PC-3 (cell line): ENCODE results near the gene FTO. TPM values are rescaled to one million over a fixed set of nuclear protein-coding genes. Genes with fewer than 3 reads are reported as not detected.

ENCODE experiments used
- ATAC-seq: fragments of 200-7000 bp; cut with Tn5 transposase; 2 replicates; pipeline ENCODE4 v1.9.1; 2020; ENCODE audit warnings: mild to moderate bottlenecking, moderate library complexity
- BruUV-seq: library from RNA; stranded (reverse); fragments of 400-500 nt; replicated peaks from 2 replicates; lab custom pipeline; 2021; lab: Mats Ljungman, UMichigan
- CTCF ChIA-PET: fragments of 300-600 bp; sonication (Branson Sonifier 250); formaldehyde crosslinking; loops from one replicate; lab custom pipeline; 2022; ENCODE audit warnings: antibody characterized with exemption; lab: Charles Lee
- POLR2A ChIA-PET: fragments of 300-600 bp; sonication (Branson Sonifier 250); formaldehyde crosslinking; loops from one replicate; lab custom pipeline; 2022; ENCODE audit warnings: antibody characterized with exemption; ENCODE audit not compliant: unreplicated experiment; lab: Charles Lee
- DNase-seq: peaks from one replicate; pipeline ENCODE4 v3.0.0-alpha.2; 2015
- H2AFZ ChIP-seq: fragments of 300-600 bp; sonication (generic); 2 replicates; pipeline ENCODE4 v1.6.0; 2016; ENCODE audit warnings: antibody characterized with exemption, low read length
- H3F3A ChIP-seq: fragments of 300-600 bp; sonication (generic); one replicate; pipeline ENCODE4 v1.6.0; 2017; ENCODE audit warnings: antibody characterized with exemption, low read length, control low read depth, mild to moderate bottlenecking; ENCODE audit not compliant: unreplicated experiment
- H3K27ac ChIP-seq: fragments of 300-600 bp; sonication (generic); 2 replicates; pipeline ENCODE4 v1.5.1; 2016; ENCODE audit warnings: mild to moderate bottlenecking, low read length
- H3K27me3 ChIP-seq: fragments of 300-600 bp; sonication (generic); 2 replicates; pipeline ENCODE4 v1.6.1; 2016; ENCODE audit warnings: low read length, mixed read lengths
- H3K36me3 ChIP-seq: fragments of 300-600 bp; sonication (generic); 2 replicates; pipeline ENCODE4 v1.6.1; 2016; ENCODE audit warnings: low read depth, mixed run types, low read length, mixed read lengths
- H3K4me1 ChIP-seq: fragments of 300-600 bp; sonication (generic); 2 replicates; pipeline ENCODE4 v1.5.1; 2016; ENCODE audit warnings: low read length; ENCODE audit not compliant: insufficient read depth
- H3K4me2 ChIP-seq: fragments of 300-600 bp; sonication (generic); 2 replicates; pipeline ENCODE4 v1.6.0; 2016; ENCODE audit warnings: low read length
- H3K4me3 ChIP-seq: fragments of 300-600 bp; sonication (generic); 2 replicates; pipeline ENCODE4 v1.5.1; 2016; ENCODE audit warnings: mild to moderate bottlenecking, low read length, mixed read lengths
- H3K79me2 ChIP-seq: fragments of 300-600 bp; sonication (generic); 2 replicates; pipeline ENCODE4 v1.6.1; 2017; ENCODE audit warnings: low read length, mixed read lengths
- H3K9ac ChIP-seq: fragments of 300-600 bp; sonication (generic); 2 replicates; pipeline ENCODE4 v1.6.0; 2016; ENCODE audit warnings: mild to moderate bottlenecking, low read length
- H3K9me2 ChIP-seq: fragments of 300-600 bp; sonication (generic); replicated peaks from 2 replicates; pipeline ENCODE4 v1.6.1; 2016; ENCODE audit warnings: mixed run types, low read length, mixed read lengths
- H3K9me3 ChIP-seq: fragments of 300-600 bp; sonication (generic); 2 replicates; pipeline ENCODE4 v1.6.1; 2016; ENCODE audit warnings: low read length, mixed read lengths
- H4K20me1 ChIP-seq: fragments of 300-600 bp; sonication (generic); 2 replicates; pipeline ENCODE4 v1.6.1; 2016; ENCODE audit warnings: low read length, mixed read lengths
- CTCF ChIP-seq: fragments of 300-600 bp; sonication (generic); conservative IDR thresholded peaks from 2 replicates; pipeline ENCODE4 v1.5.1; 2017; ENCODE audit warnings: antibody characterized with exemption, low read depth, mild to moderate bottlenecking, low read length
- EZH2 ChIP-seq: fragments of 300-600 bp; sonication (generic); IDR thresholded peaks from one replicate; pipeline ENCODE4 v1.6.1; 2017; ENCODE audit warnings: antibody characterized with exemption, mild to moderate bottlenecking, low read length; ENCODE audit not compliant: unreplicated experiment
- EZH2phosphoT487 ChIP-seq: fragments of 300-600 bp; sonication (generic); IDR thresholded peaks from 2 replicates; pipeline ENCODE4 v1.6.1; 2018; ENCODE audit warnings: mild to moderate bottlenecking, antibody characterized with exemption, low read length, borderline replicate concordance
- intact Hi-C: fragments of 100-400 bp; cut with micrococcal nuclease; formaldehyde crosslinking; loops from 2 replicates; pipeline ENCODE4 v1.9.0; 2023
- total RNA-seq: library from RNA; depleted of rRNA; stranded (reverse); fragments of >200 nt; gene quantifications from 2 replicates; pipeline ENCODE4 v1.2.3, GENCODE V29; 2014

The FTO gene
- total RNA-seq, 1 experiment from 2014 or later = 27.0 TPM

DNA sequence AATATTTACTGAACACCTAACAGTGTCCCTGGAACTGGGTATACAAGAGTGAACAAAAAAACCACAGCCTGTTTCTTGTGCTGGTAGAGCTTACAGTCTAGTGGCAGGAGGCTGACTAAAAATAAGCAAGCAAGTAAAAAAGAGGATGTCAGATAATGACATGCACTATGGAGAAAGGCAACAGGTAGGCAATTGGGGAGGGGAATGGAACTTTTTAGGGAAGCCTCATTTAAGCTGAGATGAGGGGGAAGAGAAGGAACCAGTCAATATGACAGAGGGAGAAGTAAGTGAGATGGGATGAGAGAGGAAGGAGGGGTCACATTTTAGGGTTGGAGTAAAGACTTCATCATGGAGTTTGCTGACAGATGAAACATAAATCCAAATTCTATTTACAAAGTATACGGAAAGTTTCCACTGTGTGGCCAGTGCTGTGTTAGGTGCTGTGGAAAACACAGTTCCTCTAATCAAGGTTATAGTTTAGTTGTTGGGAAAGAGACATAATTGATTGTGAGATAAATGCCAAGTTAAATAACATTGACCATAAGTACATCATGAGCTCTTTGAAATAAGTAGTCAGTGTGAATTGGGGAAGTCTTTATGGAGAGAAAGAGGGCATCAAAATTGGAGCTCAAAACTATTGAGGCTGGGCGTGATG lies 251.4 kb downstream of the FTO start:
- Histone ChIP-seq H3K9me2 (no peaks in the 10 kb centered on the region), H3F3A (no peaks in the 10 kb centered on the region), H3K27ac (no peak overlapping the region), H3K79me2 (no peaks in the 10 kb centered on the region), H3K9me3 (no peaks in the 10 kb centered on the region), H4K20me1 (no peaks in the 10 kb centered on the region), H2AFZ (no peak overlapping the region), H3K9ac (no peak overlapping the region), H3K4me1 (no peaks in the 10 kb centered on the region), H3K4me2 (no peak overlapping the region), H3K36me3 (no peaks in the 10 kb centered on the region), H3K4me3 (no peak overlapping the region), H3K27me3 (no peaks in the 10 kb centered on the region)
- no TSS peak for BruUV-seq
- ATAC-seq = no peak
- TF ChIP-seq CTCF (no peak), EZH2phosphoT487 (no peak), EZH2 (no peak)
- POLR2A ChIA-PET = no interaction called here
- intact Hi-C loops = no loop called here
- no peak for DNase-seq
- CTCF ChIA-PET = no interaction called here

- no peak overlapping the region for H3K9ac ChIP-seq
- H3K27ac ChIP-seq = no peak overlapping the region
- no peaks in the 10 kb centered on the region for H3K27me3 ChIP-seq
- no peaks in the 10 kb centered on the region for H4K20me1 ChIP-seq
- DNase-seq (no peak), ATAC-seq (no peak)
- no peak overlapping the region for H3K4me3 ChIP-seq
- ChIA-PET POLR2A (no interaction called here), CTCF (no interaction called here)
- no TSS peak for BruUV-seq
- no peaks in the 10 kb centered on the region for H3K4me1 ChIP-seq
- H3K9me3 ChIP-seq = no peaks in the 10 kb centered on the region
- intact Hi-C loops = no loop called here
- no peaks in the 10 kb centered on the region for H3K36me3 ChIP-seq
- H3F3A ChIP-seq = no peaks in the 10 kb centered on the region
- no peaks in the 10 kb centered on the region for H3K79me2 ChIP-seq
- no peaks in the 10 kb centered on the region for H3K9me2 ChIP-seq
- H3K4me2 ChIP-seq = no peak overlapping the region
- H2AFZ ChIP-seq = no peak overlapping the region
- no peak for TF ChIP-seq EZH2
- TF ChIP-seq EZH2phosphoT487 = no peak
- TF ChIP-seq CTCF = no peak
Observed at GRCh38 chr16:53958341-53958880, 254.5 kb downstream of the FTO start.

DNA sequence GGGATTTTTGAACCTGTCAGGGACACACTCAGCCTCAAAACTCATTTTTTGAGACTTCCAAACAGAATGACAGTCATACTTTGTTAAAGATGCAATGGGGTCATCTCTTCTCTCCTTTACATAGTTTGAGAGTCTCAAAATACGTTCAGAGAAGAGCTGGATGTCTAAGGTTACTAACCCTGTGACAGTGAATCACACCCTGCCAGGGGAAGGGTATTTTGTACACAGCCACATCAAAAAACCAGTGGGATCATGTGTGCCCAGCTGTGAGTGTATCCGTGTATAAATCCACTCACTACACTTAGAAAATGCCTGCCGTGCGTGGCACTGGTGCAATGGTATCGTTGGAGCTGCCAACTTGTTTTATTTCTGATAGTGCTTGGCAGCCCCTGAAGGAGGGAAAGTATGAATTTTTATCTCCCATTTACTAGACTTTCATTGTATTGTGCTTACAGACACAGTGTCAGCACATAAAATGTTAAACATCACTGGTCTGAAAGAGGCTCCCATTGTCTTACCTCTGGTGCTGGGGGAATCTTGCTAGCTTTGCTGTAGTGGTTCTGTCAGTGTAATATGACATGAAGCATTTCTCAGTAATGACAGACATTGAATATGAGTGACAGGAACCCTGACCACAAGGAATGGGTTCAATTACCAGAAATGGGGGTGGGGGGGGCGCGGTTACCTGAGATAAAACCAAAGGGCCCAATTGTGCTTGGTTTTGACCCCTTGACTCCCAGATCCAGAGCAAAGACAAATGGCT lies 256.3 kb downstream of the FTO start:
- TF ChIP-seq EZH2 = no peak
- TF ChIP-seq CTCF = no peak
- no peak for TF ChIP-seq EZH2phosphoT487
- H3K36me3 ChIP-seq = no peaks in the 10 kb centered on the region
- H3K27ac ChIP-seq = no peak overlapping the region
- no peaks in the 10 kb centered on the region for H3K4me1 ChIP-seq
- H3K27me3 ChIP-seq = no peaks in the 10 kb centered on the region
- no peaks in the 10 kb centered on the region for H3K9me3 ChIP-seq
- no peak overlapping the region for H3K4me2 ChIP-seq
- no peaks in the 10 kb centered on the region for H3K9me2 ChIP-seq
- no peak overlapping the region for H2AFZ ChIP-seq
- no peak overlapping the region for H3K9ac ChIP-seq
- POLR2A ChIA-PET = no interaction called here
- no peak overlapping the region for H3K4me3 ChIP-seq
- H3F3A ChIP-seq = no peaks in the 10 kb centered on the region
- ATAC-seq (no peak), DNase-seq (no peak)
- H3K79me2 ChIP-seq = no peaks in the 10 kb centered on the region
- H4K20me1 ChIP-seq = no peaks in the 10 kb centered on the region
- BruUV-seq = no TSS peak
- CTCF ChIA-PET = no interaction called here
- intact Hi-C loops = no loop called here
